H9 (cell line): Measurements from ENCODE around the gene CLK3. TPM values are rescaled to one million over a fixed set of nuclear protein-coding genes. Genes with fewer than 3 reads are reported as not detected.

ENCODE experiments used
- DNase-seq: peaks from one replicate; pipeline ENCODE4 v3.0.0-alpha.2; 2017
- H2AFZ ChIP-seq: one replicate; pipeline ENCODE4 v1.6.1; 2013; ENCODE audit warnings: mild to moderate bottlenecking, low read length, control low read depth, moderate library complexity
- H2AK5ac ChIP-seq: 2 replicates; pipeline ENCODE4 v1.6.1; 2013; ENCODE audit warnings: low read length, control low read depth, mixed read lengths; ENCODE audit not compliant: insufficient read length
- H2BK120ac ChIP-seq: one replicate; pipeline ENCODE4 v1.6.1; 2013; ENCODE audit warnings: low read depth, mild to moderate bottlenecking, low read length, control low read depth, inconsistent platforms; ENCODE audit not compliant: poor library complexity, severe bottlenecking
- H2BK12ac ChIP-seq: 2 replicates; pipeline ENCODE4 v1.6.1; 2013; ENCODE audit warnings: low read length, control low read depth, mixed read lengths, low read depth; ENCODE audit not compliant: insufficient read length
- H2BK15ac ChIP-seq: 2 replicates; pipeline ENCODE4 v1.6.1; 2013; ENCODE audit warnings: low read depth, low read length, control low read depth
- H2BK20ac ChIP-seq: one replicate; pipeline ENCODE4 v1.6.1; 2013; ENCODE audit warnings: low read depth, mild to moderate bottlenecking, low read length, control low read depth, inconsistent platforms; ENCODE audit not compliant: poor library complexity, severe bottlenecking
- H2BK5ac ChIP-seq: 2 replicates; pipeline ENCODE4 v1.6.1; 2013; ENCODE audit warnings: low read length, control low read depth, mixed read lengths; ENCODE audit not compliant: insufficient read length
- H3K14ac ChIP-seq: 2 replicates; pipeline ENCODE4 v1.6.1; 2013; ENCODE audit warnings: low read length, control low read depth; ENCODE audit not compliant: insufficient read depth
- H3K18ac ChIP-seq: 2 replicates; pipeline ENCODE4 v1.6.1; 2013; ENCODE audit warnings: low read depth, mild to moderate bottlenecking, mixed read lengths, low read length, control low read depth; ENCODE audit not compliant: insufficient read length
- H3K23ac ChIP-seq: 2 replicates; pipeline ENCODE4 v1.6.1; 2013; ENCODE audit warnings: low read length, control low read depth, mixed read lengths, low read depth; ENCODE audit not compliant: insufficient read length
- H3K23me2 ChIP-seq: 2 replicates; pipeline ENCODE4 v1.6.1; 2013; ENCODE audit warnings: low read depth, mild to moderate bottlenecking, mixed read lengths, low read length, control low read depth; ENCODE audit not compliant: insufficient read length, poor library complexity, severe bottlenecking
- H3K27ac ChIP-seq: 2 replicates; pipeline ENCODE4 v1.5.1; 2013; ENCODE audit warnings: low read length, control low read depth, mixed read lengths, low read depth; ENCODE audit not compliant: insufficient read length
- H3K27me3 ChIP-seq: 2 replicates; pipeline ENCODE4 v1.6.1; 2013; ENCODE audit warnings: low read length, control low read depth, inconsistent platforms; ENCODE audit not compliant: insufficient read depth
- H3K4ac ChIP-seq: 2 replicates; pipeline ENCODE4 v1.6.1; 2013; ENCODE audit warnings: low read depth, mild to moderate bottlenecking, control low read depth, inconsistent platforms, low read length, moderate library complexity
- H3K4me1 ChIP-seq: 2 replicates; pipeline ENCODE4 v1.6.1; 2013; ENCODE audit warnings: low read length, control low read depth, inconsistent platforms; ENCODE audit not compliant: insufficient read depth
- H3K4me2 ChIP-seq: 2 replicates; pipeline ENCODE4 v1.6.1; 2013; ENCODE audit warnings: low read length, control low read depth, mixed read lengths; ENCODE audit not compliant: insufficient read length, insufficient read depth
- H3K56ac ChIP-seq: 2 replicates; pipeline ENCODE4 v1.6.1; 2013; ENCODE audit warnings: low read depth, mild to moderate bottlenecking, mixed read lengths, low read length, control low read depth; ENCODE audit not compliant: insufficient read length
- H3K79me1 ChIP-seq: 2 replicates; pipeline ENCODE4 v1.6.1; 2013; ENCODE audit warnings: low read depth, mild to moderate bottlenecking, moderate library complexity, low read length, control low read depth, inconsistent platforms; ENCODE audit not compliant: insufficient read depth, poor library complexity, severe bottlenecking
- H3K79me2 ChIP-seq: 2 replicates; pipeline ENCODE4 v1.6.1; 2013; ENCODE audit warnings: low read length, control low read depth, inconsistent platforms; ENCODE audit not compliant: insufficient read depth
- H3K9ac ChIP-seq: 2 replicates; pipeline ENCODE4 v1.6.1; 2013; ENCODE audit warnings: low read length, control low read depth, mixed read lengths; ENCODE audit not compliant: insufficient read length; ENCODE audit errors: extremely low read depth
- H3K9me3 ChIP-seq: one replicate; pipeline ENCODE4 v1.6.1; 2013; ENCODE audit warnings: low read depth, low read length, inconsistent platforms; ENCODE audit not compliant: control insufficient read depth
- H3T11ph ChIP-seq: one replicate; pipeline ENCODE4 v1.6.1; 2013; ENCODE audit warnings: mild to moderate bottlenecking, low read length, control low read depth, inconsistent platforms
- H4K20me1 ChIP-seq: one replicate; pipeline ENCODE4 v1.6.1; 2013; ENCODE audit not compliant: control insufficient read depth, insufficient read length, insufficient read depth
- H4K5ac ChIP-seq: 2 replicates; pipeline ENCODE4 v1.6.1; 2013; ENCODE audit warnings: low read depth, mild to moderate bottlenecking, mixed read lengths, low read length, control low read depth; ENCODE audit not compliant: insufficient read length
- H4K8ac ChIP-seq: replicated peaks from 2 replicates; pipeline ENCODE4 v1.6.1; 2013; ENCODE audit warnings: low read length, control low read depth, mixed read lengths, low read depth; ENCODE audit not compliant: insufficient read length
- H4K91ac ChIP-seq: 2 replicates; pipeline ENCODE4 v1.6.1; 2013; ENCODE audit warnings: low read depth, mild to moderate bottlenecking, moderate library complexity, mixed read lengths, low read length, control low read depth; ENCODE audit not compliant: insufficient read length
- H3K27ac Mint-ChIP-seq, 3 experiments: 2 replicates in 2 of 3; 3 replicates in 1 of 3; pipeline ENCODE4 v1.8.0; 2020 to 2021; ENCODE audit warnings: mixed read lengths in 3 of 3, mild to moderate bottlenecking in 1 of 3, moderate library complexity in 1 of 3
- H3K27me3 Mint-ChIP-seq: 2 replicates; pipeline ENCODE4 v1.8.0; 2021; ENCODE audit warnings: low read depth, mild to moderate bottlenecking, moderate library complexity, mixed read lengths
- H3K36me3 Mint-ChIP-seq, 3 experiments: 2 replicates in 2 of 3; 3 replicates in 1 of 3; pipeline ENCODE4 v1.8.0; 2020 to 2021; ENCODE audit warnings: low read depth in 3 of 3, mixed read lengths in 3 of 3; ENCODE audit not compliant: insufficient read depth in 1 of 3
- H3K4me1 Mint-ChIP-seq, 2 experiments: 2 replicates each; pipeline ENCODE4 v1.8.0; 2020; ENCODE audit warnings: mixed read lengths in 2 of 2
- H3K4me3 Mint-ChIP-seq, 2 experiments: 2 replicates in 1 of 2; 3 replicates in 1 of 2; pipeline ENCODE4 v1.8.0; 2020 to 2021; ENCODE audit warnings: mild to moderate bottlenecking in 2 of 2, mixed read lengths in 2 of 2, moderate library complexity in 1 of 2
- H3K9me3 Mint-ChIP-seq, 2 experiments: 2 replicates in 1 of 2; 3 replicates in 1 of 2; pipeline ENCODE4 v1.8.0; 2020; ENCODE audit warnings: mild to moderate bottlenecking in 2 of 2, mixed read lengths in 2 of 2, moderate library complexity in 1 of 2
- WGBS: extraction: QIAGEN DNeasy Blood & Tissue Kit; methylation state at CpG from one replicate; pipeline ENCODE4 v1.1.7; 2013; ENCODE audit warnings: missing lambda C conversion rate, low lambda C conversion rate, mixed read lengths; ENCODE audit not compliant: insufficient read length; ENCODE audit errors: extremely low coverage; 5-methylcytosine and 5-hydroxymethylcytosine counted together
- total RNA-seq: library from RNA; stranded (reverse); gene quantifications from 2 replicates; pipeline ENCODE4 v1.2.1, GENCODE V29; 2021
- TF ChIP-seq, protein P1 (sequence below): fragments of 200-600 bp; sonication (generic); conservative IDR thresholded peaks from 3 replicates; pipeline ENCODE4 v1.8.0; 2021; ENCODE audit warnings: antibody characterized with exemption, mild to moderate bottlenecking

The CLK3 gene
- total RNA-seq, 1 experiment from 2014 or later: 40.8 TPM

GRCh38 chr15:74635228-74635627 lies 19.6 kb downstream of the CLK3 start:
- H3K36me3 Mint-ChIP-seq: peaks cover 13 to 49% (median 30%) of the 10 kb centered on the region in 3 experiments; a peak in 6 of 7 replicates
- no peak overlapping the region for H3K4me3 Mint-ChIP-seq
- peak; percentile 73 for DNase-seq

More at GRCh38 chr15:74635228-74635627, 19.6 kb downstream of the CLK3 start:
- H3K4me1 ChIP-seq: no peaks in the 10 kb centered on the region
- H3K14ac ChIP-seq: no peak overlapping the region
- no peaks in the 10 kb centered on the region for H3K23me2 ChIP-seq
- no peaks in the 10 kb centered on the region for H3K4me1 Mint-ChIP-seq
- TF ChIP-seq, protein P1, sequence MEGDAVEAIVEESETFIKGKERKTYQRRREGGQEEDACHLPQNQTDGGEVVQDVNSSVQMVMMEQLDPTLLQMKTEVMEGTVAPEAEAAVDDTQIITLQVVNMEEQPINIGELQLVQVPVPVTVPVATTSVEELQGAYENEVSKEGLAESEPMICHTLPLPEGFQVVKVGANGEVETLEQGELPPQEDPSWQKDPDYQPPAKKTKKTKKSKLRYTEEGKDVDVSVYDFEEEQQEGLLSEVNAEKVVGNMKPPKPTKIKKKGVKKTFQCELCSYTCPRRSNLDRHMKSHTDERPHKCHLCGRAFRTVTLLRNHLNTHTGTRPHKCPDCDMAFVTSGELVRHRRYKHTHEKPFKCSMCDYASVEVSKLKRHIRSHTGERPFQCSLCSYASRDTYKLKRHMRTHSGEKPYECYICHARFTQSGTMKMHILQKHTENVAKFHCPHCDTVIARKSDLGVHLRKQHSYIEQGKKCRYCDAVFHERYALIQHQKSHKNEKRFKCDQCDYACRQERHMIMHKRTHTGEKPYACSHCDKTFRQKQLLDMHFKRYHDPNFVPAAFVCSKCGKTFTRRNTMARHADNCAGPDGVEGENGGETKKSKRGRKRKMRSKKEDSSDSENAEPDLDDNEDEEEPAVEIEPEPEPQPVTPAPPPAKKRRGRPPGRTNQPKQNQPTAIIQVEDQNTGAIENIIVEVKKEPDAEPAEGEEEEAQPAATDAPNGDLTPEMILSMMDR: peak; percentile 96
- no peaks in the 10 kb centered on the region for H3K79me2 ChIP-seq
- no peak overlapping the region for H3K9ac ChIP-seq
- H4K5ac ChIP-seq: no peak overlapping the region
- H3T11ph ChIP-seq: no peak overlapping the region
- H3K27me3 Mint-ChIP-seq: no peaks in the 10 kb centered on the region
- H2AK5ac ChIP-seq: no peak overlapping the region
- no peak overlapping the region for H3K4me2 ChIP-seq
- H4K91ac ChIP-seq: no peak overlapping the region
- no peak overlapping the region for H3K27ac ChIP-seq
- no peaks in the 10 kb centered on the region for H3K9me3 ChIP-seq
- WGBS: no CpG with 5 or more reads among the region's 5 CpGs
- no peak overlapping the region for H2BK12ac ChIP-seq
- H4K20me1 ChIP-seq: no peaks in the 10 kb centered on the region
- no peak overlapping the region for H2BK120ac ChIP-seq
- no peak overlapping the region for H4K8ac ChIP-seq
- no peaks in the 10 kb centered on the region for H3K9me3 Mint-ChIP-seq
- no peak overlapping the region for H3K4ac ChIP-seq
- H2BK20ac ChIP-seq: no peak overlapping the region
- H3K23ac ChIP-seq: no peak overlapping the region
- no peak overlapping the region for H3K56ac ChIP-seq
- no peak overlapping the region for H3K27ac Mint-ChIP-seq
- H2BK5ac ChIP-seq: no peak overlapping the region
- H3K27me3 ChIP-seq: no peaks in the 10 kb centered on the region
- H3K79me1 ChIP-seq: no peaks in the 10 kb centered on the region
- H3K18ac ChIP-seq: no peak overlapping the region
- no peak overlapping the region for H2BK15ac ChIP-seq
- H2AFZ ChIP-seq: no peak overlapping the region
